Glutamatergic neuron (in vitro differentiated cells): ENCODE data around the gene FRMD4A. TPM values are rescaled to one million over a fixed set of nuclear protein-coding genes. Genes with fewer than 3 reads are reported as not detected.

ENCODE experiments used
- DNase-seq: peaks from one replicate; pipeline ENCODE4 v3.0.0; 2022
- H3K27ac Mint-ChIP-seq: one replicate; pipeline ENCODE4 v1.8.0; 2020; ENCODE audit warnings: mild to moderate bottlenecking, mixed read lengths, inconsistent platforms; ENCODE audit not compliant: unreplicated experiment
- H3K27me3 Mint-ChIP-seq: one replicate; pipeline ENCODE4 v1.8.0; 2020; ENCODE audit warnings: mild to moderate bottlenecking, moderate library complexity, mixed read lengths, inconsistent platforms; ENCODE audit not compliant: unreplicated experiment
- H3K36me3 Mint-ChIP-seq: one replicate; pipeline ENCODE4 v1.8.0; 2020; ENCODE audit warnings: mild to moderate bottlenecking, mixed read lengths, inconsistent platforms; ENCODE audit not compliant: unreplicated experiment
- H3K4me1 Mint-ChIP-seq: one replicate; pipeline ENCODE4 v1.8.0; 2020; ENCODE audit warnings: mild to moderate bottlenecking, low read depth, mixed read lengths, inconsistent platforms; ENCODE audit not compliant: unreplicated experiment
- H3K4me3 Mint-ChIP-seq: one replicate; pipeline ENCODE4 v1.8.0; 2020; ENCODE audit warnings: mild to moderate bottlenecking, mixed read lengths, inconsistent platforms; ENCODE audit not compliant: unreplicated experiment
- H3K9me3 Mint-ChIP-seq: one replicate; pipeline ENCODE4 v1.8.0; 2020; ENCODE audit warnings: mild to moderate bottlenecking, moderate library complexity, mixed read lengths, inconsistent platforms; ENCODE audit not compliant: unreplicated experiment
- CTCF ChIP-seq: fragments of 200-600 bp; sonication (generic); IDR thresholded peaks from one replicate; pipeline ENCODE4 v1.5.0; 2021; ENCODE audit not compliant: partially characterized antibody, unreplicated experiment
- total RNA-seq: library from RNA; stranded (reverse); fragmentation: NEBNext Ultra II Directional; extraction: Animal tissue kit (Norgen Biotek cat#: 25700); gene quantifications from one replicate; pipeline ENCODE4 v1.2.1, GENCODE V29; 2021; ENCODE audit not compliant: unreplicated experiment

Gene FRMD4A
- total RNA-seq, 1 donor from 2014 or later, result 70.6 TPM

- no peak overlapping the region for H3K4me3 Mint-ChIP-seq
- H3K4me1 Mint-ChIP-seq, result peaks cover 11% of the 10 kb centered on the region
Observed at GRCh38 chr10:14066106-14066505, 264.6 kb downstream of the FRMD4A start.

GRCh38 chr10:14063531-14064285, 267.0 kb downstream of the FRMD4A start:
- no peak for TF ChIP-seq CTCF
- Mint-ChIP-seq H3K36me3 (no peaks in the 10 kb centered on the region), H3K4me1 (peaks cover 5% of the 10 kb centered on the region), H3K4me3 (no peak overlapping the region), H3K9me3 (peaks cover 2% of the 10 kb centered on the region), H3K27me3 (peaks cover 1% of the 10 kb centered on the region), H3K27ac (no peak overlapping the region)
- no peak for DNase-seq

More at GRCh38 chr10:14066106-14066505, 264.6 kb downstream of the FRMD4A start:
- Mint-ChIP-seq H3K27ac (no peak overlapping the region), H3K27me3 (no peaks in the 10 kb centered on the region), H3K9me3 (peaks cover 2% of the 10 kb centered on the region), H3K36me3 (no peaks in the 10 kb centered on the region)
- no peak for TF ChIP-seq CTCF
- no peak for DNase-seq

- TF ChIP-seq CTCF, result no peak
- peaks cover 5% of the 10 kb centered on the region for H3K4me1 Mint-ChIP-seq
- DNase-seq, result no peak
- no peaks in the 10 kb centered on the region for H3K36me3 Mint-ChIP-seq
- H3K9me3 Mint-ChIP-seq, result peaks cover 2% of the 10 kb centered on the region
- peaks cover 1% of the 10 kb centered on the region for H3K27me3 Mint-ChIP-seq
- no peak overlapping the region for H3K4me3 Mint-ChIP-seq
- no peak overlapping the region for H3K27ac Mint-ChIP-seq
Observed at GRCh38 chr10:14062528-14063260, 268.0 kb downstream of the FRMD4A start.

- Mint-ChIP-seq H3K27me3 (peaks cover 1% of the 10 kb centered on the region), H3K4me1 (peaks cover 16% of the 10 kb centered on the region), H3K36me3 (peaks cover under 1% of the 10 kb centered on the region), H3K4me3 (no peak overlapping the region), H3K27ac (no peak overlapping the region), H3K9me3 (peaks cover 2% of the 10 kb centered on the region)
- TF ChIP-seq CTCF, result no peak
- no peak for DNase-seq
Observed at GRCh38 chr10:14060320-14061070, 270.2 kb downstream of the FRMD4A start.
